Adrenal gland (tissue), 12 donors: ENCODE results near the gene ENAH. TPM values are rescaled to one million over a fixed set of nuclear protein-coding genes. Genes with fewer than 3 reads are reported as not detected.

Source experiments
- DNase-seq, 7 donors: peaks; one replicate each; pipeline ENCODE4 v3.0.0-alpha.2; 2019 to 2020
- H3K27ac ChIP-seq, 5 donors: fragments of 200-600 bp; sonication (generic) in 4 of 5; 1 replicate in 3 of 5; 2 replicates in 2 of 5; pipeline versions ENCODE4 v1.5.1 to v1.8.0; 2016 to 2020; ENCODE audit warnings: mild to moderate bottlenecking in 1 of 5
- H3K27me3 ChIP-seq: fragments of 200-600 bp; 2 replicates; pipeline ENCODE4 v1.8.0; 2021
- H3K36me3 ChIP-seq, 2 donors: fragments of 200-600 bp; replicated peaks in 1 of 2; 1 replicate in 1 of 2; 2 replicates in 1 of 2; pipeline versions ENCODE4 v1.5.1 to v1.8.0; 2018 to 2022
- H3K4me1 ChIP-seq, 2 donors: fragments of 200-600 bp; replicated peaks in 1 of 2; 1 replicate in 1 of 2; 2 replicates in 1 of 2; pipeline versions ENCODE4 v1.5.1 to v1.8.0; 2018 to 2021
- H3K4me3 ChIP-seq, 4 donors: fragments of 200-600 bp; sonication (generic) in 3 of 4; one replicate each; pipeline ENCODE4 v1.5.1; 2016 to 2018
- H3K9me3 ChIP-seq, 3 donors: fragments of 200-600 bp; sonication (generic) in 1 of 3; replicated peaks in 1 of 3; 1 replicate in 2 of 3; 2 replicates in 1 of 3; pipeline versions ENCODE4 v1.5.1 to v1.8.0; 2016 to 2021
- CTCF ChIP-seq, 6 experiments: fragments of 450-650 bp in 4 of 6; fragments of 200-600 bp in 2 of 6; sonication (generic) in 1 of 6; IDR thresholded peaks; 1 replicate in 5 of 6; 2 replicates in 1 of 6; pipeline versions ENCODE4 v1.5.1 to v1.8.0; 2016 to 2021; ENCODE audit warnings: antibody characterized with exemption in 6 of 6, mild to moderate bottlenecking in 2 of 6, moderate library complexity in 1 of 6
- POLR2A ChIP-seq, 2 donors: fragments of 450-650 bp; IDR thresholded peaks; one replicate each; pipeline ENCODE4 v1.6.1; 2017; ENCODE audit warnings: antibody characterized with exemption in 2 of 2, mild to moderate bottlenecking in 2 of 2, moderate library complexity in 1 of 2
- WGBS, 4 donors: extraction: QIAGEN DNeasy Blood & Tissue Kit in 2 of 4; methylation state at CpG; one replicate each; pipeline versions ENCODE4 v1.1.5 to v1.1.7; 2013 to 2017; 5-methylcytosine and 5-hydroxymethylcytosine counted together
- intact Hi-C, 2 donors: fragments of 100-400 bp; cut with DNase I; formaldehyde crosslinking; loops; one replicate each; pipeline versions ENCODE4 v1.14.1 to v1.15.0; 2022 to 2023
- polyA plus RNA-seq, 3 donors: library from polyadenylated mRNA; stranded (reverse); fragments of 200-250 nt in 2 of 3; fragments of 350-450 nt in 1 of 3; fragmentation: Illumina TruSeq in 1 of 3; extraction: RNeasy Lipid Tissue Mini Kit (QIAGEN cat#74804) in 1 of 3; gene quantifications; one replicate each; pipeline ENCODE4 v1.2.3, GENCODE V29; 2013 to 2014
- total RNA-seq, 9 donors: library from RNA; depleted of rRNA in 4 of 9; stranded (reverse); fragments of >200 nt in 4 of 9; fragments of 120-200 nt in 1 of 9; fragmentation: NEBNext Ultra II Directional in 1 of 9; extraction: Animal tissue kit (Norgen Biotek cat#: 25700) in 1 of 9; gene quantifications; one replicate each; pipeline versions ENCODE4 v1.1.0 to v1.2.4, GENCODE V29; 2013 to 2023
- donor health status: healthy with polysubstance abuse.
- donor health status: Bipolar disorder and iron deficiency.
- donor health status: DM: yes; HTN: yes; CAD: no.
- donor health status: DM: no; HTN: no; CAD: no.
- donor health status: DM: no; HTN: no; CAD: no.
- donor health status: DM: yes; HTN: yes; CAD: no.

ENAH gene
- total and polyA plus RNA-seq, 12 donors: 10.0 to 142 (median 71.9) TPM

GRCh38 chr1:225693085-225693696 lies 40.3 kb upstream of the ENAH start:
- TF ChIP-seq POLR2A (IDR thresholded peaks at IDR 0.05) (no peak), CTCF (IDR thresholded peaks at IDR 0.05) (no peak)
- Histone ChIP-seq H3K36me3 (no peaks in the 10 kb centered on the region), H3K9me3 (no peaks in the 10 kb centered on the region), H3K27me3 (no peaks in the 10 kb centered on the region), H3K4me3 (no peak overlapping the region), H3K4me1 (peaks cover 8 to 26% of the 10 kb centered on the region in 2 donors), H3K27ac (no peak overlapping the region)
- intact Hi-C loops: no loop called here
- DNase-seq: peak in 1 of 7 donors; percentile 24
- WGBS, 4 donors: 83 to 97% (median 88%) methylated on average over 6 of the region's 6 CpGs

GRCh38 chr1:225692517-225692879 lies 39.6 kb upstream of the ENAH start:
- Histone ChIP-seq H3K4me1 (peaks cover 8 to 26% of the 10 kb centered on the region in 2 donors), H3K27me3 (no peaks in the 10 kb centered on the region), H3K27ac (no peak overlapping the region), H3K36me3 (no peaks in the 10 kb centered on the region), H3K4me3 (no peak overlapping the region), H3K9me3 (no peaks in the 10 kb centered on the region)
- TF ChIP-seq CTCF (IDR thresholded peaks at IDR 0.05) (no peak), POLR2A (IDR thresholded peaks at IDR 0.05) (no peak)
- no peak for DNase-seq
- intact Hi-C loops: no loop called here
- WGBS, 4 donors: 86 to 98% (median 94%) methylated on average over 1 of the region's 1 CpG

GRCh38 chr1:225691861-225692516 lies 39.1 kb upstream of the ENAH start:
- 84 to 90% (median 86%) methylated on average over 4 of the region's 4 CpGs for WGBS, 4 donors
- TF ChIP-seq CTCF (IDR thresholded peaks at IDR 0.05) (no peak), POLR2A (IDR thresholded peaks at IDR 0.05) (no peak)
- H3K27ac ChIP-seq: no peak overlapping the region
- H3K4me1 ChIP-seq: peaks cover 8 to 26% of the 10 kb centered on the region in 2 donors
- H3K4me3 ChIP-seq: no peak overlapping the region
- DNase-seq: peak in 1 of 7 donors; percentile 38
- no peaks in the 10 kb centered on the region for H3K9me3 ChIP-seq
- H3K27me3 ChIP-seq: no peaks in the 10 kb centered on the region
- intact Hi-C loops: no loop called here
- H3K36me3 ChIP-seq: no peaks in the 10 kb centered on the region

GRCh38 chr1:225691377-225691776 lies 38.5 kb upstream of the ENAH start:
- Histone ChIP-seq H3K4me1 (peaks cover 8 to 26% of the 10 kb centered on the region in 2 donors), H3K27me3 (no peaks in the 10 kb centered on the region), H3K9me3 (no peaks in the 10 kb centered on the region), H3K36me3 (no peaks in the 10 kb centered on the region), H3K4me3 (no peak overlapping the region), H3K27ac (no peak overlapping the region)
- DNase-seq: peak in 1 of 7 donors; percentile 24
- 59 to 75% (median 66%) methylated on average over 2 of the region's 2 CpGs for WGBS, 4 donors
- TF ChIP-seq POLR2A (IDR thresholded peaks at IDR 0.05) (no peak), CTCF (IDR thresholded peaks at IDR 0.05) (no peak)
- intact Hi-C loops: no loop called here
